DOHH2 (cell line): ENCODE measurements around the gene SMC5.

Experiments
- EZH2phosphoT487 ChIP-seq: fragments of 200-600 bp; sonication (generic); IDR thresholded peaks from 2 replicates; pipeline ENCODE4 v1.6.1; 2017; ENCODE audit warnings: borderline replicate concordance, mild to moderate bottlenecking, antibody characterized with exemption, low read length, moderate library complexity, mixed read lengths
- TF ChIP-seq, protein P1 (sequence below): fragments of 200-600 bp; sonication (generic); IDR thresholded peaks from one replicate; pipeline ENCODE4 v1.5.1; 2014; ENCODE audit warnings: antibody characterized with exemption, mild to moderate bottlenecking, low read depth, low read length; ENCODE audit not compliant: poor library complexity, severe bottlenecking

DNA sequence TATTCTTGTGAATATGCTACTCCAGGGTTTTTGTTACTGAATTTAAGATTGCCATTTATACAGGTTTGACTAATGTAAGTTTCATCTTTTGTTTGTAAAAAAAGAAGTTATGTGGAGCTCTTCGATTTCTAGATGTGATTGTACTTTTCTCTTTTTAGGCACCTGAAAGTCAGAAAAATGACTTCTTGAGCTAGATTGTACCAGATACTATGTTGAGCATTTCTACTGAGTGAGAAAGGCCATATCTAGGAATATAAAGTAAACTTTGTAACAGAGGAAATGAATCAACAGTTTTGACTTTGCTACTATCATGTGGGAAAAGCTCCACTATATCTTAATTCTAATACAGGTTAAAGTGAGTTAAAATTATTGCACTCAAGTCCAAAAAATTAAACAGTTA is 25.1 kb downstream of the SMC5 start:
- TF ChIP-seq, protein P1, sequence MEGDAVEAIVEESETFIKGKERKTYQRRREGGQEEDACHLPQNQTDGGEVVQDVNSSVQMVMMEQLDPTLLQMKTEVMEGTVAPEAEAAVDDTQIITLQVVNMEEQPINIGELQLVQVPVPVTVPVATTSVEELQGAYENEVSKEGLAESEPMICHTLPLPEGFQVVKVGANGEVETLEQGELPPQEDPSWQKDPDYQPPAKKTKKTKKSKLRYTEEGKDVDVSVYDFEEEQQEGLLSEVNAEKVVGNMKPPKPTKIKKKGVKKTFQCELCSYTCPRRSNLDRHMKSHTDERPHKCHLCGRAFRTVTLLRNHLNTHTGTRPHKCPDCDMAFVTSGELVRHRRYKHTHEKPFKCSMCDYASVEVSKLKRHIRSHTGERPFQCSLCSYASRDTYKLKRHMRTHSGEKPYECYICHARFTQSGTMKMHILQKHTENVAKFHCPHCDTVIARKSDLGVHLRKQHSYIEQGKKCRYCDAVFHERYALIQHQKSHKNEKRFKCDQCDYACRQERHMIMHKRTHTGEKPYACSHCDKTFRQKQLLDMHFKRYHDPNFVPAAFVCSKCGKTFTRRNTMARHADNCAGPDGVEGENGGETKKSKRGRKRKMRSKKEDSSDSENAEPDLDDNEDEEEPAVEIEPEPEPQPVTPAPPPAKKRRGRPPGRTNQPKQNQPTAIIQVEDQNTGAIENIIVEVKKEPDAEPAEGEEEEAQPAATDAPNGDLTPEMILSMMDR: no peak
- no peak for TF ChIP-seq EZH2phosphoT487
